ENCODE data around the gene CTIF.

GRCh38 chr18:48719974-48720654 lies 181.3 kb downstream of the CTIF start:
- no peak for TF ChIP-seq POLR2AphosphoS5 (IDR thresholded peaks at IDR 0.05; ENCODE audit: low read depth, low read length)
- TF ChIP-seq POLR2A (IDR thresholded peaks at IDR 0.05; ENCODE audit: low read depth, low read length), result no peak
- no peak for TF ChIP-seq TAF1 (IDR thresholded peaks at IDR 0.05; ENCODE audit: borderline replicate concordance, low read depth, low read length)
